ACC112 (cell line): ENCODE results near the gene PTPRJ.

Experiments
- H2AFZ ChIP-seq: fragments of 200-600 bp; sonication (generic); one replicate; pipeline ENCODE4 v1.6.0; 2017; ENCODE audit warnings: antibody characterized with exemption, low read length; ENCODE audit not compliant: unreplicated experiment
- H3K27ac ChIP-seq: fragments of 200-600 bp; sonication (generic); 2 replicates; pipeline ENCODE4 v1.5.1; 2014; ENCODE audit warnings: low read depth, mild to moderate bottlenecking, antibody characterized with exemption, low read length, moderate library complexity
- H3K27me3 ChIP-seq: fragments of 200-600 bp; sonication (generic); 2 replicates; pipeline ENCODE4 v1.6.1; 2014; ENCODE audit warnings: mild to moderate bottlenecking, antibody characterized with exemption, low read length, moderate library complexity, mixed read lengths; ENCODE audit not compliant: insufficient read depth
- H3K36me3 ChIP-seq: fragments of 200-600 bp; sonication (generic); 2 replicates; pipeline ENCODE4 v1.6.1; 2016; ENCODE audit warnings: mild to moderate bottlenecking, antibody characterized with exemption, low read length, moderate library complexity, mixed read lengths; ENCODE audit not compliant: insufficient read depth
- H3K4me1 ChIP-seq: fragments of 200-600 bp; sonication (generic); one replicate; pipeline ENCODE4 v1.6.1; 2016; ENCODE audit warnings: low read length, mixed read lengths; ENCODE audit not compliant: insufficient read depth, unreplicated experiment, control insufficient read depth
- H3K4me3 ChIP-seq: fragments of 200-600 bp; sonication (generic); 2 replicates; pipeline ENCODE4 v1.5.1; 2014; ENCODE audit warnings: mild to moderate bottlenecking, low read depth, low read length
- H3K79me2 ChIP-seq: fragments of 200-600 bp; sonication (generic); one replicate; pipeline ENCODE4 v1.6.0; 2016; ENCODE audit warnings: low read length; ENCODE audit not compliant: control insufficient read depth, unreplicated experiment, insufficient read depth

PTPRJ gene

DNA sequence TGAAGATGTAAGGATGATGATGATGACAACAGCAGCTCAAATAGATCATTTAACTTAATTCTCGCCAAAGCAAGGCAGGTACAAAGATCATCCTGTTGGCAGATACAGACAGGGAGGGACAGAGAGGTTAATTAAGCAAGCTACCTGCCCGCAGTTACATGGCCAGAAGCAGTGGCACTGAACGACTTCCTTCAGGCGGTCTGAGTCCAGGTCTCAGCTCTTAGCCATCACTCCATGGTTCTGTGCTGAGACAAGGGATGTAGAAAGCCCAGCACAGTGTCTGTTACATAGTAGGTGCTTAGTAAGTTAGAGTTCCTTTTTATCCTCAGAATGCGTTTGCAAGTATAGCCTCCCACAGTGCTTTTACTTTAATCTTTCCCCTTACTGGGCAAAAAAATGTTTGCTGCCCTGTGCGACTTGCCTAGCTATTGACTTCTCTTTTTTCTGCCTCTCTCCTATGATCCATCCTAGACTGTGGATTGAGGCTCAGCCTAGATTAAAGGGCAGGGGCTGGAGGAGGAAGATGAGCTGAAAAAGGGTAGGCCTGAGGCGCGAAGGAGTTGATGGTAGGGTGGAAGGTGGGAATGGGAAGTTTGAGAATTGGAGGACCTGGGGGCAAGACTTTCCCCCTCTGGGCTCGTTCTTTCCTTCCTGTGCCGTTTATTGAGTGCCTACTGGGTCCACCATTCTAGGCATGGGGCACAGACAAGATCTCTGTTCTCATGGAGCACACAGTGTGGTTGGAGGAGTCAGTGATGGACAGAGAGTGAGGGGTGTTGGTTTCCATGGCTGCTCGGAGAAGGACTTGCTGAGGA lies 128.1 kb downstream of the PTPRJ start:
- Histone ChIP-seq H3K27ac (no peak overlapping the region), H2AFZ (no peak overlapping the region), H3K36me3 (0 out of 2 replicates have a peak, but pooled peaks cover 3% of the 10 kb centered on the region), H3K27me3 (no peaks in the 10 kb centered on the region), H3K4me3 (no peak overlapping the region), H3K79me2 (peaks cover 8% of the 10 kb centered on the region), H3K4me1 (peaks cover 8% of the 10 kb centered on the region)

DNA sequence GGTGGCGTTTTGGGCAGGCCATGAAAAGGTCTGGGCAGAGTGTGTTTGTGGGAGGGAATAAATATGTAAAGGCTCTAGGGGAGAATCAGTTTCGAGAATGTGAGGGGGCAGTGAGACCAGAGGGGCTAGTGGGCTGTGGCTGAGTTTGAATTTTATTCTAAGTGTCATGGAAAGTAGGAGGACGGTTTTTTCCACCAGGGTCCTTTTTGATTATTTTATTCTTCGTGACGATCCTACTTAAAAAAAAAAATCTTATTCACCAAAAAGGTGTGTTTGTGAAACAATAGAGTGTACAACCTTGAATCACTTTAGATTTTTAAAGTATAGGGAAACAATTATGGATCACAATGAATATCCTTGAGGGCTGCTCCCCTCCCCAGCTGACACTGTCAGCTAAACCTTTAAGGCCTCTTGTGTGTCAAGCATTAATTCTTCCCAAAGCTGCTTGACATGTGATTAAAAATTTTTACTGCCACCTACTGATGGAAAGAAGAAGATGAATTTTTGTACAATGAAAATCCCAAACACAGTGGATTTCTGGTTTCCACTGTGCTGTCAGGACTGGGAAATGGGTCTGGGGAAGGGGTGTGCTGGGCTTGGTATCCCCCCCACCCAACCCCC lies 128.8 kb downstream of the PTPRJ start:
- Histone ChIP-seq H3K79me2 (peaks cover 8% of the 10 kb centered on the region), H3K27ac (no peak overlapping the region), H3K36me3 (peaks cover 3% of the 10 kb centered on the region; the same call in 1 of the 2 replicates), H3K4me1 (peaks cover 8% of the 10 kb centered on the region), H3K4me3 (no peak overlapping the region), H2AFZ (no peak overlapping the region), H3K27me3 (no peaks in the 10 kb centered on the region)

DNA sequence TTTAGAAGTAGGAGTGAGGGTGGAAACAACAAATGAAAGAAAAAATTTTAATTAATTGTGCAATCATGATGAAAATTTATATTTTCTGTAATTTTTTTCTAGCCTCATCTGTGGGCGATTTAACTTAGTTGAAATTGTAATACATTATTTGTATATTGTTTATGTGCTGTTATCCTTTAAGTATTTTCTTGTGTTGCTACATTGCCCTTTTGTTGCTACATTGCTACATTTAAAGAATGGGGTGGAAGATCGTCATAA lies 130.1 kb downstream of the PTPRJ start:
- H3K36me3 ChIP-seq: peaks cover 14% of the 10 kb centered on the region
- H3K27me3 ChIP-seq: no peaks in the 10 kb centered on the region
- no peak overlapping the region for H3K4me3 ChIP-seq
- H2AFZ ChIP-seq: no peak overlapping the region
- peaks cover 8% of the 10 kb centered on the region for H3K79me2 ChIP-seq
- peaks cover 8% of the 10 kb centered on the region for H3K4me1 ChIP-seq
- no peak overlapping the region for H3K27ac ChIP-seq

DNA sequence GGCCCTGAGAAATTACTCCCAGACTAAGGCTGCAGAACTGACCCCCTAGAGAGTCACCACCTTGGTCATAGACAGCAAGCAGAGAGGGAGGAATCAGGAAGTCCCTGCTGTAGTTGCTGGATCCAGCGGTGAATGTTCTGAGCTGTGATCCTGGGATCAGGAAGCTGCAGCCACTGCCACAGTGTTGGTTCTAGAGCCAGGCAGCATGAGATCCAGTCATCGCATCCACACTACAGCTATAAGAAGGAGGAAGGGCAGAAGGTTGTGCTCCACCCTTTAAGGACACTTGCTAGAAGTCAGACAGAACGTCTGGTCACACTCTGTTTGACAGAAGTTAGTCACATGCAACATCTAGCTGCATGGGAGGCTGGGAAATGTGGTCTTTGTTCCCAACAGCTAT lies 131.5 kb downstream of the PTPRJ start:
- H3K27me3 ChIP-seq: no peaks in the 10 kb centered on the region
- peaks cover 14% of the 10 kb centered on the region for H3K36me3 ChIP-seq
- H3K79me2 ChIP-seq: peaks cover 4% of the 10 kb centered on the region
- peaks cover 8% of the 10 kb centered on the region for H3K4me1 ChIP-seq
- H3K4me3 ChIP-seq: no peak overlapping the region
- H3K27ac ChIP-seq: no peak overlapping the region
- H2AFZ ChIP-seq: no peak overlapping the region

DNA sequence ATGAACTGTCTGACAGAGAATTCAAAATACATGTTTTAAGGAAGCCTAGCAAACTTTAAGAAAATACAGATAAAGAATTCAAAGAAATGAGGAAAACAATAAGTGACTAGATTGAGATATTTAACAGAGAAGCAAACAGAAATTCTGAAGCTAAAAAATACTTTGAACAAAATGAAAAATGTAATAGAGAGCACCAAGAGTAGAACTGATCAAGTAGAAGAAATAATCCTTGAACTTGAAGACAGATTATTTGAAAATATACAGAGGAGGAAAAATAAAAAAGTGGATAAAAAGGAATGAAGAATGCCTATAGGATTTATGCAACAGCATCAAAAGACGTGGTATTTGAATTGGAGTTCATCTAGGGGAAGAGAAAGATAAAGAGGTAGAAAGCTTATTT lies 134.4 kb downstream of the PTPRJ start:
- Histone ChIP-seq H3K4me1 (no peaks in the 10 kb centered on the region), H2AFZ (no peak overlapping the region), H3K36me3 (peaks cover 14% of the 10 kb centered on the region), H3K79me2 (no peaks in the 10 kb centered on the region), H3K27me3 (no peaks in the 10 kb centered on the region), H3K27ac (no peak overlapping the region), H3K4me3 (no peak overlapping the region)

DNA sequence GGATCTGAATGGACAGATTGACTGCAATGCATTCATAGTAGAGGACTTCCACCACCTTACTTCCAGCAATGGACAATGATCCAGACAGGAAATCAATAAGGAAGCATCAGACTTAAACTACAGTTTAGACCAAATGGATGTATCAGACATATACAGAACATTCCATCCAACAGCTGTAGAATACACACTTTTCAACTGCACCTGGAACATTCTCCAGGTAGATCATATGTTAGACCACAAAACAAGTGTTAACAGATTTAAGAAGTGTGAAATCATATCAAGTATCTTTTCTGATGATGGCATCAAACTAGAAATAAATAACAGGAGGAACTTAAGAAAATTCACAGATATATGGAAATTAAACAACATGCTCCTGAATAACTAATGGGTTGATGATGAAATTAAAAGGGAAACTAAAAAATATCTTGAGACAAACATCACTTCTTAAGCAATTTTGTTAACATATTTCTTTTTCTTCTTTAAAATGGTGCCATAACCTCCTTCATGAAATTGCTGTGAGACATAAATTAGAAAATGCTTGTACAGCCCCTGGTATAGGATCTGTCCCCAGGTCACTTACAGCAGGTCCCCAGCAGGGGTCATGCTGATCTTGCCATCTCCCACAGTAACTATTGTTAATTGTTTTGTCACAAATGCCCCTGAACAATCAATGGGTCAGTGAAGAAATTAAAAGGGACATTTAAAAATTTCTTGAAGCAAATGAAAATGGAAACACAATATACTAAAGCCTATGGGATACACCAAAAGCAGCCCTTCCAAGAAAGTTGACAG lies 136.3 kb downstream of the PTPRJ start:
- Histone ChIP-seq H3K79me2 (no peaks in the 10 kb centered on the region), H3K36me3 (peaks cover 14% of the 10 kb centered on the region), H3K4me1 (no peaks in the 10 kb centered on the region), H3K27me3 (no peaks in the 10 kb centered on the region), H3K27ac (no peak overlapping the region), H2AFZ (no peak overlapping the region), H3K4me3 (no peak overlapping the region)

DNA sequence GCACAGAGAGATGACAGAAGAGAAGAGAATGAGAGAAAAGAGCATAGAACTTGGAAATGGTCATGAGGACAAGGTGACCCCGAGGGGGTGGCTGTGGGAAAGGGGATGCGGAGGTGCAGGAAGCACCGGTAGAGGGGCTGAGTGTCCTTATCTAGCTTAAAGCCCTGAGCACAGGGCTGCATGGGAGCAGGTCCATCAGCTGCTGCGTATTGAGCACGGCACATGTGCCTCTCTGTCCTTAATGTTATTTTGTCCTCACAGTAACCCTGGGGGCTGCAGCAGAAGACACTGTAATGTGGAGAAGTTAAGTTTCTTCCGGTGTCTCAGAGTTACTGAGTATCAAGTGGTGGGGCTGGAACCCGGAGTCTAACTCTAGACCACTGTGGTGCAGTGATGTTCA lies 141.9 kb downstream of the PTPRJ start:
- Histone ChIP-seq H3K27me3 (no peaks in the 10 kb centered on the region), H3K79me2 (no peaks in the 10 kb centered on the region), H3K4me1 (peaks cover 3% of the 10 kb centered on the region), H2AFZ (no peak overlapping the region), H3K36me3 (no peaks in the 10 kb centered on the region), H3K27ac (no peak overlapping the region), H3K4me3 (no peak overlapping the region)

DNA sequence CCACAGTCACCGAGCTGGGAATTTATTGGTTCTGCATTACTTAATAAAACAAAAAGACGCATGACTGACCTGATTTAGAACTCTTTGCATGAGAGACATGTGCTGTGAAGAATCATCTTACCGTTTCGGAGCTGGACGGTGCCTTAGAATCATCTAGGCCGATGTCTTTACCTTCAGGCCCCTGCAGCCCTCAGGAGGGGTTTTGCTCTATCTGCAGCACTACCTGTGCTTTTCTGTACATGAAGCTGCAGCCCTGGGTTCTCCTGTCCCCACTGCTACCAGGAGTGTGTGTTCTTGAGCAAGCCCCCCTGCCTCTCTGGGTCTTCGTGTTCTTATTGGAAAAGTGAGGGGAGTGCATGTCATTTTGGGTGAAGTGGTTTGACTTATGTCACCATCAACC lies 142.3 kb downstream of the PTPRJ start:
- Histone ChIP-seq H2AFZ (no peak overlapping the region), H3K27ac (no peak overlapping the region)

DNA sequence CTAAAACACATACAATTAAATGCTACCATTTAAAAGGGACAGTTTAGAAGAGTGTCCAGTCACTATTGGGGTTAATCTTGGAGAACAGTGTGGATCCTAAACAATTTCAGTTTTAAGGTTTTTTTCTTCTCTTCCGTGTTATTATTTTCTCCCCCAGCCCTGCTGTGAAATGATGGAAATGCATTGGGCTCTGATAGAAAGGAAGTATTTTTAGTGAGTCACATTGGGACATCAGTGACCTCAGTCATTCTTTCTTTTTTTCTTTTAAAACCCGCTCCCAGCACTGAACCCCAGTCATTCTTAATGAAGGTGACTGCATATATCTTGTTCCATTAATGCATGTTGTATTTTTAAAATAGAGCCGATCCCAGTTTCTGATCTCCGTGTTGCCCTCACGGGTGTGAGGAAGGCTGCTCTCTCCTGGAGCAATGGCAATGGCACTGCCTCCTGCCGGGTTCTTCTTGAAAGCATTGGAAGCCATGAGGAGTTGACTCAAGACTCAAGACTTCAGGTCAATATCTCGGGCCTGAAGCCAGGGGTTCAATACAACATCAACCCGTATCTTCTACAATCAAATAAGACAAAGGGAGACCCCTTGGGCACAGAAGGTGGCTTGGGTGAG lies 143.0 kb downstream of the PTPRJ start:
- Histone ChIP-seq H3K27ac (no peak overlapping the region), H2AFZ (no peak overlapping the region), H3K36me3 (no peaks in the 10 kb centered on the region), H3K4me3 (no peak overlapping the region), H3K27me3 (no peaks in the 10 kb centered on the region), H3K4me1 (peaks cover 3% of the 10 kb centered on the region), H3K79me2 (no peaks in the 10 kb centered on the region)

More for the DNA sequence above, 142.3 kb downstream of the PTPRJ start:
- no peaks in the 10 kb centered on the region for H3K27me3 ChIP-seq
- no peaks in the 10 kb centered on the region for H3K79me2 ChIP-seq
- H3K36me3 ChIP-seq: no peaks in the 10 kb centered on the region
- H3K4me1 ChIP-seq: peaks cover 3% of the 10 kb centered on the region
- no peak overlapping the region for H3K4me3 ChIP-seq

DNA sequence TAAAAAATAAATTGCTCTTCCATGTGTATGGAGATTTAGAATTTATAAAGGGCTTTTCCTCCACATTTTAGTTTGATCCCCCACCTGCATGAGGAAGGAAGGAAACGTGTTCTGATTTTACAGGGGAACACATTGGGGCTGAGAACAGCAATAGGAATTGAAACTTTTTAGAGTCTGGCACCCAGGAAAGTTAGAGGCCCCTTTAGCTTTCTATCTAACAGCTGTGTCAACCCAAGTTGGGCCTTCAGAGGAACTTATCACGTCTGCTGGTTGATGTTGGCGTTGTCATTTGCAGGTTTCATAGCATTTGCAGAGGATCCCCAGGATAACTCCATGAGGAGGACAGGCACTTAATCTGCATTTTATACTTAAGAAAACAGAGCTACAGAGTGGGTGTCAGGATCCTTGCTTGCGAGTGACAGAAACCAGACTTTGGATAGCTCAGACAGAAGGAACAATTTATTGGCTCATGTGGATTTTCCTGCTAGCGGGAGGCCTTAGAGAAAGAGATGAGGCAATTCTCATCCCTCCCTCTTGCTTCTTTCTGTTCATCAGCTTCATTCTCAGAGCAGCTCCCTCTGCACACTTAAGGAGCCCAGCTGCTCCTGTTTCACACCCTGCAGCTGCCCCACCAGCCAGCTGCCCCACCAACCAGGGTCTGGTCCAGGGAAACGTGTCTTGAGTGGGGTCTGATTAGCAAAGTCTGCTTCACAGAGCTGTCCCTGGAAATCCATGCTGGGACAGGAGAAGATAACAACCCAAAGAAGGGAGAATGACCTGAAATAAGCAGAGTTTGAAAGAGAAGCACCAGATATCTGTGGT lies 143.8 kb downstream of the PTPRJ start:
- no peaks in the 10 kb centered on the region for H3K36me3 ChIP-seq
- no peak overlapping the region for H3K27ac ChIP-seq
- H3K4me3 ChIP-seq: no peak overlapping the region
- H3K4me1 ChIP-seq: peaks cover 3% of the 10 kb centered on the region
- H3K27me3 ChIP-seq: no peaks in the 10 kb centered on the region
- H2AFZ ChIP-seq: no peak overlapping the region
- no peaks in the 10 kb centered on the region for H3K79me2 ChIP-seq
